ENCODE results near the gene ACTG2. TPM values are rescaled to one million over a fixed set of nuclear protein-coding genes. Genes with fewer than 3 reads are reported as not detected.

Gene ACTG2
- total RNA-seq, 1 experiment from 2014 or later: 1.5 TPM

DNA sequence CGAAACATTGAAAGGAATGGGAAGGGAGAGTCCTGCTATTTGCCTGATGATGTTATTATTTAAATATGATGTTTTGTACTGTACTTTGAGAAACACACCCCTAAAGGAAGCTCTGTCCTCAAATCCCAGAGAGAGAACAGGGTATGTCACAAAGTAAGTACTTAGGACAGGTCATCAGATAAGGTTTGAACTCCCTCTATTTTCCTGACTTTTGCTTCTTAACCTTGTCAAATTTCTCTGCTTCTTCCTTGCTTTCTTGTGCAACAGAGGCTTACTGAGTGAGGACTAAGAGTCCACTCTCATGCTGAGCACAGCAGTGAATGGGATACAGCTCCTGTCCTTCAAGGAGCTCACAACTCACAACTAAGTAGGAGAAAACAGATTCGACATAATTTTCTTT lies 37.6 kb downstream of the ACTG2 start:
- no peak for DNase-seq
- Histone ChIP-seq H2BK20ac (ENCODE audit: low read depth, low read length, poor library complexity, severe bottlenecking) (peak overlapping the region; percentile 60), H3K4ac (ENCODE audit: low read depth, low read length) (no peak overlapping the region), H2BK5ac (ENCODE audit: insufficient read length, low read length) (no peak overlapping the region), H3K23ac (ENCODE audit: insufficient read length, low read depth, low read length) (no peak overlapping the region), H3K56ac (ENCODE audit: insufficient read length, low read depth, low read length) (no peak overlapping the region), H3K27me3 (ENCODE audit: insufficient read depth, low read length) (no peaks in the 10 kb centered on the region), H3K23me2 (ENCODE audit: insufficient read length, low read depth, low read length, poor library complexity, severe bottlenecking) (peaks cover 5% of the 10 kb centered on the region), H3K79me2 (ENCODE audit: insufficient read depth, low read length) (peaks cover 35% of the 10 kb centered on the region; the same call in 1 of the 2 replicates), H2BK12ac (ENCODE audit: insufficient read length, low read depth, low read length) (no peak overlapping the region), H3K9me3 (ENCODE audit: control insufficient read depth, low read depth, low read length) (no peaks in the 10 kb centered on the region), H4K5ac (ENCODE audit: insufficient read length, low read depth, low read length) (no peak overlapping the region), H3K4me1 (ENCODE audit: insufficient read depth, low read length) (no peaks in the 10 kb centered on the region), H4K91ac (ENCODE audit: insufficient read length, low read depth, low read length) (no peak overlapping the region), H2BK15ac (ENCODE audit: low read depth, low read length) (no peak overlapping the region), H2BK120ac (ENCODE audit: low read depth, low read length, poor library complexity, severe bottlenecking) (no peak overlapping the region), H2AFZ (ENCODE audit: low read length) (no peak overlapping the region), H4K8ac (replicated peaks; ENCODE audit: insufficient read length, low read depth, low read length) (no peak overlapping the region), H3K79me1 (ENCODE audit: insufficient read depth, low read depth, low read length, poor library complexity, severe bottlenecking) (peaks cover 24% of the 10 kb centered on the region), H3K14ac (ENCODE audit: insufficient read depth, low read length) (no peak overlapping the region), H3K27ac (ENCODE audit: insufficient read length, low read depth, low read length) (no peak overlapping the region), H4K20me1 (ENCODE audit: control insufficient read depth, insufficient read depth, insufficient read length) (no peaks in the 10 kb centered on the region), H3K18ac (ENCODE audit: insufficient read length, low read depth, low read length) (no peak overlapping the region), H3T11ph (ENCODE audit: low read length) (no peak overlapping the region), H3K9ac (ENCODE audit: extremely low read depth, insufficient read length, low read length) (no peak overlapping the region), H2AK5ac (ENCODE audit: insufficient read length, low read length) (no peak overlapping the region), H3K4me2 (ENCODE audit: insufficient read depth, insufficient read length, low read length) (no peak overlapping the region)
- no CpG with 5 or more reads among the region's 2 CpGs for WGBS (ENCODE audit: extremely low coverage, insufficient read length, low lambda C conversion rate)
- Mint-ChIP-seq H3K4me1 (peaks cover 21 to 23% of the 10 kb centered on the region in 2 experiments), H3K4me3 (no peak overlapping the region), H3K27ac (no peak overlapping the region), H3K36me3 (ENCODE audit: insufficient read depth in 1 of 3, low read depth in 3 of 3) (peaks cover 0 to 23% (median 21%) of the 10 kb centered on the region in 3 experiments; a peak in 5 of 7 replicates), H3K27me3 (ENCODE audit: low read depth) (no peaks in the 10 kb centered on the region), H3K9me3 (no peaks in the 10 kb centered on the region)
- TF ChIP-seq CTCF (conservative IDR thresholded peaks at IDR 0.05): no peak

All from H9 (cell line).